B cell (primary cell): ENCODE measurements around the gene RPUSD3. TPM values are rescaled to one million over a fixed set of nuclear protein-coding genes. Genes with fewer than 3 reads are reported as not detected.

ENCODE experiments used
- ATAC-seq: fragments of 200-7000 bp; cut with Tn5 transposase; one replicate; pipeline ENCODE4 v1.10.0; 2021; ENCODE audit warnings: low read depth, mild to moderate bottlenecking, moderate number of reproducible peaks, moderate library complexity
- CTCF ChIA-PET: fragments of 350-600 bp; sonication (Branson Sonifier 250); formaldehyde crosslinking; loops from one replicate; lab custom pipeline; 2021; ENCODE audit warnings: antibody characterized with exemption, inconsistent platforms; lab: Charles Lee
- POLR2A ChIA-PET: fragments of 350-600 bp; sonication (Branson Sonifier 250); formaldehyde crosslinking; loops from one replicate; lab custom pipeline; 2021; ENCODE audit warnings: antibody characterized with exemption; lab: Charles Lee
- DNase-seq: peaks from one replicate; pipeline ENCODE4 v3.0.0; 2013
- H2AFZ ChIP-seq: 2 replicates; pipeline ENCODE4 v1.6.1; 2012; ENCODE audit warnings: mild to moderate bottlenecking, low read depth, low read length; ENCODE audit not compliant: insufficient read depth, poor library complexity, severe bottlenecking
- H3K27ac ChIP-seq, 2 donors: 1 replicate in 1 of 2; 2 replicates in 1 of 2; pipeline ENCODE4 v1.5.1; 2012 to 2013; ENCODE audit warnings: low read length in 2 of 2, mild to moderate bottlenecking in 2 of 2, moderate library complexity in 1 of 2
- H3K27me3 ChIP-seq, 4 experiments: fragments of 200-600 bp in 1 of 4; sonication (generic) in 1 of 4; replicated peaks in 1 of 4; 1 replicate in 2 of 4; 2 replicates in 2 of 4; pipeline versions ENCODE4 v1.6.1 to v1.7.0; 2013 to 2016; ENCODE audit warnings: low read length in 3 of 4, mild to moderate bottlenecking in 2 of 4, mixed read lengths in 1 of 4, moderate library complexity in 1 of 4; ENCODE audit not compliant: insufficient read depth in 4 of 4, control insufficient read depth in 3 of 4; ENCODE audit errors: control extremely low read depth in 1 of 4
- H3K36me3 ChIP-seq, 2 experiments: replicated peaks in 1 of 2; 1 replicate in 1 of 2; 2 replicates in 1 of 2; pipeline versions ENCODE4 v1.6.1 to v1.7.1; 2013; ENCODE audit warnings: low read length in 1 of 2; ENCODE audit not compliant: insufficient read depth in 2 of 2, control insufficient read depth in 1 of 2; ENCODE audit errors: control extremely low read depth in 1 of 2, extremely low read depth in 1 of 2
- H3K4me1 ChIP-seq, 2 donors: fragments of 200-600 bp in 1 of 2; sonication (generic) in 1 of 2; 1 replicate in 1 of 2; 2 replicates in 1 of 2; pipeline versions ENCODE4 v1.5.1 to v1.6.1; 2013 to 2017; ENCODE audit warnings: low read length in 2 of 2; ENCODE audit not compliant: control insufficient read depth in 2 of 2, insufficient read depth in 2 of 2
- H3K4me2 ChIP-seq: replicated peaks from 2 replicates; pipeline ENCODE3; 2012; ENCODE audit warnings: mild to moderate bottlenecking, low read depth, low read length; ENCODE audit not compliant: poor library complexity, severe bottlenecking
- H3K4me3 ChIP-seq, 5 experiments: fragments of 200-600 bp in 1 of 5; sonication (generic) in 1 of 5; 1 replicate in 3 of 5; 2 replicates in 2 of 5; pipeline versions ENCODE4 v1.5.1 to v1.7.0; 2011 to 2016; ENCODE audit warnings: low read length in 4 of 5, mild to moderate bottlenecking in 4 of 5, low read depth in 2 of 5, control low read depth in 1 of 5, moderate library complexity in 1 of 5; ENCODE audit not compliant: insufficient read depth in 1 of 5; ENCODE audit errors: control extremely low read depth in 1 of 5, extremely low read depth in 1 of 5
- H3K79me2 ChIP-seq: fragments of 200-600 bp; sonication (generic); one replicate; pipeline ENCODE4 v1.6.0; 2016; ENCODE audit warnings: low read length; ENCODE audit not compliant: control insufficient read depth, insufficient read depth
- H3K9ac ChIP-seq: fragments of 200-600 bp; sonication (generic); 2 replicates; pipeline ENCODE4 v1.6.1; 2017; ENCODE audit warnings: mild to moderate bottlenecking, low read length, moderate library complexity
- H3K9me3 ChIP-seq, 3 donors: one replicate each; pipeline versions ENCODE4 v1.6.1 to v1.7.1; 2013; ENCODE audit warnings: low read length in 2 of 3; ENCODE audit not compliant: control insufficient read depth in 2 of 3, insufficient read depth in 1 of 3; ENCODE audit errors: control extremely low read depth in 1 of 3
- H4K20me1 ChIP-seq: 2 replicates; pipeline ENCODE4 v1.6.0; 2012; ENCODE audit warnings: mild to moderate bottlenecking, low read length; ENCODE audit not compliant: insufficient read depth, control insufficient read depth, poor library complexity, severe bottlenecking
- H3K27ac Mint-ChIP-seq: one replicate; pipeline ENCODE4 v1.8.0; 2021; ENCODE audit warnings: mixed read lengths
- H3K27me3 Mint-ChIP-seq: one replicate; pipeline ENCODE4 v1.8.0; 2021; ENCODE audit warnings: mixed read lengths
- H3K4me1 Mint-ChIP-seq: one replicate; pipeline ENCODE4 v1.8.0; 2021; ENCODE audit warnings: mixed read lengths
- H3K4me3 Mint-ChIP-seq: one replicate; pipeline ENCODE4 v1.8.0; 2021; ENCODE audit warnings: mixed read lengths
- H3K9me3 Mint-ChIP-seq: one replicate; pipeline ENCODE4 v1.8.0; 2022; ENCODE audit warnings: mixed read lengths; ENCODE audit not compliant: insufficient read depth
- CTCF ChIP-seq: fragments of 200-600 bp; IDR thresholded peaks from one replicate; pipeline ENCODE4 v1.8.0; 2022; ENCODE audit warnings: antibody characterized with exemption, mild to moderate bottlenecking
- EZH2 ChIP-seq: IDR thresholded peaks from 2 replicates; pipeline ENCODE4 v1.6.1; 2012; ENCODE audit warnings: borderline replicate concordance, low read depth, mild to moderate bottlenecking, moderate library complexity, low read length; ENCODE audit not compliant: insufficient read depth, poor library complexity, severe bottlenecking
- WGBS: methylation state at CpG from one replicate; pipeline ENCODE4 v1.1.5; 2013; ENCODE audit warnings: missing lambda C conversion rate; ENCODE audit not compliant: insufficient coverage; 5-methylcytosine and 5-hydroxymethylcytosine counted together
- intact Hi-C: fragments of 100-400 bp; cut with micrococcal nuclease; formaldehyde crosslinking; loops from one replicate; pipeline ENCODE4 v1.10.0; 2022
- polyA plus RNA-seq: library from polyadenylated mRNA; depleted of rRNA; stranded (reverse); fragments of >200 nt; gene quantifications from 2 replicates; pipeline ENCODE4 v1.2.3, GENCODE V29; 2012
- total RNA-seq, 2 donors: library from RNA; stranded (reverse); fragments of 120-200 nt in 1 of 2; gene quantifications; 1 replicate in 1 of 2; 2 replicates in 1 of 2; pipeline versions ENCODE4 v1.2.3 to v1.2.4, GENCODE V29; 2013 to 2022

The RPUSD3 gene
- total and polyA plus RNA-seq, 2 donors (not counting 1 experiment from before 2014, with no cell fraction given): 57.0 to 60.7 TPM

GRCh38 chr3:9870978-9871377 is 27.2 kb upstream of the RPUSD3 start:
- ATAC-seq (no peak), DNase-seq (no peak)
- no peaks in the 10 kb centered on the region for H4K20me1 ChIP-seq
- no peaks in the 10 kb centered on the region for H3K4me1 Mint-ChIP-seq
- no peak overlapping the region for H3K4me3 Mint-ChIP-seq
- intact Hi-C loops: no loop called here
- TF ChIP-seq CTCF (no peak), EZH2 (no peak)
- no peak overlapping the region for H3K27ac ChIP-seq
- H3K4me3 ChIP-seq: no peak overlapping the region
- H3K4me1 ChIP-seq: no peaks in the 10 kb centered on the region
- no peaks in the 10 kb centered on the region for H3K9me3 ChIP-seq
- ChIA-PET POLR2A (interaction anchor here (0.7 kb wide), 1 partner anchor 31 kb away, joined by 4 read pairs; no protein-coding TSS in a partner anchor), CTCF (no interaction called here)
- no peak overlapping the region for H3K9ac ChIP-seq
- H3K9me3 Mint-ChIP-seq: no peaks in the 10 kb centered on the region
- H3K27ac Mint-ChIP-seq: no peak overlapping the region
- H3K27me3 ChIP-seq: no peaks in the 10 kb centered on the region
- no peaks in the 10 kb centered on the region for H3K79me2 ChIP-seq
- H3K27me3 Mint-ChIP-seq: peaks cover 6% of the 10 kb centered on the region
- no CpG with 5 or more reads among the region's 1 CpG for WGBS
- H3K4me2 ChIP-seq: no peak overlapping the region
- no peak overlapping the region for H2AFZ ChIP-seq
- H3K36me3 ChIP-seq: no peaks in the 10 kb centered on the region

- WGBS: 92% methylated on average over 3 of the region's 5 CpGs
- CTCF ChIA-PET: no interaction called here
- no peaks in the 10 kb centered on the region for H3K4me1 Mint-ChIP-seq
These were observed 26.1 kb upstream of the RPUSD3 start for GRCh38 chr3:9869955-9870354.

More at GRCh38 chr3:9869955-9870354, 26.1 kb upstream of the RPUSD3 start:
- Histone ChIP-seq H3K27ac (no peak overlapping the region), H2AFZ (no peak overlapping the region), H3K4me2 (no peak overlapping the region), H3K79me2 (no peaks in the 10 kb centered on the region), H3K4me3 (no peak overlapping the region), H4K20me1 (no peaks in the 10 kb centered on the region), H3K4me1 (no peaks in the 10 kb centered on the region), H3K27me3 (no peaks in the 10 kb centered on the region), H3K36me3 (no peaks in the 10 kb centered on the region), H3K9me3 (no peaks in the 10 kb centered on the region), H3K9ac (no peak overlapping the region)
- DNase-seq (no peak), ATAC-seq (no peak)
- intact Hi-C loops: no loop called here
- POLR2A ChIA-PET: no interaction called here
- Mint-ChIP-seq H3K27ac (no peak overlapping the region), H3K27me3 (no peaks in the 10 kb centered on the region), H3K4me3 (no peak overlapping the region), H3K9me3 (no peaks in the 10 kb centered on the region)
- TF ChIP-seq CTCF (no peak), EZH2 (no peak)
